HFFc6 (cell line): Measurements from ENCODE around the gene MADCAM1. TPM values are rescaled to one million over a fixed set of nuclear protein-coding genes. Genes with fewer than 3 reads are reported as not detected.
A peak's percentile ranks its signal among the peaks of the same experiment; 100 is the strongest.

Experiments
- DNase-seq: peaks from one replicate; pipeline ENCODE4 v3.0.0-alpha.2; 2018
- H3K27ac Mint-ChIP-seq: 2 replicates; pipeline ENCODE4 v1.8.0; 2020; ENCODE audit warnings: mild to moderate bottlenecking, mixed read lengths
- H3K27me3 Mint-ChIP-seq: 2 replicates; pipeline ENCODE4 v1.8.0; 2021; ENCODE audit warnings: mild to moderate bottlenecking, moderate library complexity, mixed read lengths; ENCODE audit not compliant: insufficient read depth
- H3K36me3 Mint-ChIP-seq: 2 replicates; pipeline ENCODE4 v1.8.0; 2021; ENCODE audit warnings: low read depth, mixed read lengths
- H3K4me1 Mint-ChIP-seq: 2 replicates; pipeline ENCODE4 v1.8.0; 2020; ENCODE audit warnings: low read depth, mixed read lengths
- H3K4me3 Mint-ChIP-seq: 2 replicates; pipeline ENCODE4 v1.8.0; 2020; ENCODE audit warnings: mild to moderate bottlenecking, moderate library complexity, mixed read lengths
- H3K9me3 Mint-ChIP-seq: 2 replicates; pipeline ENCODE4 v1.8.0; 2020; ENCODE audit warnings: mild to moderate bottlenecking, mixed read lengths
- CTCF ChIP-seq: fragments of 200-600 bp; sonication (generic); IDR thresholded peaks from 2 replicates; pipeline ENCODE4 v1.5.0; 2021; ENCODE audit warnings: antibody characterized with exemption, mild to moderate bottlenecking
- total RNA-seq, 6 experiments: library from RNA; stranded (reverse); fragmentation: NEBNext Ultra II Directional; extraction: Animal tissue kit (Norgen Biotek cat#: 25700); gene quantifications; 2 replicates in 1 of 6; 3 replicates in 5 of 6; pipeline ENCODE4 v1.2.3, GENCODE V29; 2021

The MADCAM1 gene
- total RNA-seq, 6 experiments from 2014 or later, result 0.11 to 0.47 (median 0.21) TPM

- no peak; the same call in 1 of the 2 replicates for TF ChIP-seq CTCF
- DNase-seq, result no peak
- Mint-ChIP-seq H3K9me3 (peaks cover 12% of the 10 kb centered on the region), H3K27me3 (peaks cover 5% of the 10 kb centered on the region), H3K4me3 (peak overlapping the region; percentile 83), H3K4me1 (peaks cover 6% of the 10 kb centered on the region; the same call in 1 of the 2 replicates), H3K36me3 (peaks cover 9% of the 10 kb centered on the region; the same call in 1 of the 2 replicates), H3K27ac (peak overlapping the region; percentile 54)
Measured at GRCh38 chr19:489418-490196, 6.7 kb upstream of the MADCAM1 start.

GRCh38 chr19:491146-491741 is 5.0 kb upstream of the MADCAM1 start:
- no peak for DNase-seq
- peaks cover 12% of the 10 kb centered on the region for H3K9me3 Mint-ChIP-seq
- H3K4me1 Mint-ChIP-seq, result no peaks in the 10 kb centered on the region
- TF ChIP-seq CTCF, result no peak
- peaks cover 9% of the 10 kb centered on the region; the same call in 1 of the 2 replicates for H3K36me3 Mint-ChIP-seq
- no peak overlapping the region for H3K4me3 Mint-ChIP-seq
- peaks cover 8% of the 10 kb centered on the region for H3K27me3 Mint-ChIP-seq
- H3K27ac Mint-ChIP-seq, result no peak overlapping the region

- no peak overlapping the region for H3K4me3 Mint-ChIP-seq
- H3K27ac Mint-ChIP-seq, result no peak overlapping the region
- peaks cover 8% of the 10 kb centered on the region for H3K27me3 Mint-ChIP-seq
- TF ChIP-seq CTCF, result no peak
- peaks cover 12% of the 10 kb centered on the region for H3K9me3 Mint-ChIP-seq
- no peak for DNase-seq
- H3K4me1 Mint-ChIP-seq, result no peaks in the 10 kb centered on the region
- H3K36me3 Mint-ChIP-seq, result peaks cover 9% of the 10 kb centered on the region; the same call in 1 of the 2 replicates
Measured at GRCh38 chr19:492091-492531, 4.2 kb upstream of the MADCAM1 start.

- no peaks in the 10 kb centered on the region for H3K4me1 Mint-ChIP-seq
- no peak for DNase-seq
- peaks cover 12% of the 10 kb centered on the region for H3K9me3 Mint-ChIP-seq
- no peak for TF ChIP-seq CTCF
- H3K27ac Mint-ChIP-seq, result no peak overlapping the region; the same call in 1 of the 2 replicates
- H3K36me3 Mint-ChIP-seq, result peaks cover 9% of the 10 kb centered on the region; the same call in 1 of the 2 replicates
- H3K27me3 Mint-ChIP-seq, result peaks cover 5% of the 10 kb centered on the region
- H3K4me3 Mint-ChIP-seq, result no peak overlapping the region
Measured at GRCh38 chr19:493391-494170, 2.7 kb upstream of the MADCAM1 start.
